ENCODE results near the gene CCDC136.

Gene CCDC136

GRCh38 chr7:128831178-128831993 is 39.6 kb downstream of the CCDC136 start:
- no peak for DNase-seq (ENCODE audit: low read depth)

GRCh38 chr7:128831994-128832879 is 40.5 kb downstream of the CCDC136 start:
- no peak for DNase-seq (ENCODE audit: low read depth)
- H3K4me3 ChIP-seq (ENCODE audit: low read depth, low read length): no peak overlapping the region
- no peak for TF ChIP-seq CTCF (IDR thresholded peaks at IDR 0.05; ENCODE audit: low read depth, low read length, missing control alignments)

More at GRCh38 chr7:128831178-128831993, 39.6 kb downstream of the CCDC136 start:
- no peak for TF ChIP-seq CTCF (IDR thresholded peaks at IDR 0.05; ENCODE audit: low read depth, low read length, missing control alignments)
- H3K4me3 ChIP-seq (ENCODE audit: low read depth, low read length): no peak overlapping the region

GRCh38 chr7:128832880-128833147 is 41.0 kb downstream of the CCDC136 start:
- H3K4me3 ChIP-seq (ENCODE audit: low read depth, low read length): no peak overlapping the region
- TF ChIP-seq CTCF (IDR thresholded peaks at IDR 0.05; ENCODE audit: low read depth, low read length, missing control alignments): no peak
- no peak for DNase-seq (ENCODE audit: low read depth)

- DNase-seq (ENCODE audit: low read depth): no peak
- TF ChIP-seq CTCF (IDR thresholded peaks at IDR 0.05; ENCODE audit: low read depth, low read length, missing control alignments): no peak
- H3K4me3 ChIP-seq (ENCODE audit: low read depth, low read length): no peak overlapping the region
Observed at GRCh38 chr7:128833148-128833945, 41.6 kb downstream of the CCDC136 start.

GRCh38 chr7:128833946-128834325 is 42.2 kb downstream of the CCDC136 start:
- no peak for DNase-seq (ENCODE audit: low read depth)
- TF ChIP-seq CTCF (IDR thresholded peaks at IDR 0.05; ENCODE audit: low read depth, low read length, missing control alignments): no peak
- no peak overlapping the region for H3K4me3 ChIP-seq (ENCODE audit: low read depth, low read length)

- H3K4me3 ChIP-seq (ENCODE audit: low read depth, low read length): no peak overlapping the region
- DNase-seq (ENCODE audit: low read depth): no peak
- TF ChIP-seq CTCF (IDR thresholded peaks at IDR 0.05; ENCODE audit: low read depth, low read length, missing control alignments): no peak
Observed at GRCh38 chr7:128835231-128835751, 43.5 kb downstream of the CCDC136 start.

Data from GM12864 (cell line).